K562 (cell line): ENCODE results near the gene SMG1. TPM values are rescaled to one million over a fixed set of nuclear protein-coding genes. Genes with fewer than 3 reads are reported as not detected.
A peak's percentile ranks its signal among the peaks of the same experiment; 100 is the strongest.
"Not testable (repeated sequence)": the region's sequence is repeated elsewhere in the genome, so short reads cannot be mapped to it uniquely, and the experiment has no call there.

Experiments used
- ATAC-seq: fragments of 200-7000 bp; cut with Tn5 transposase; 3 replicates; pipeline ENCODE4 v1.9.1; 2020; ENCODE audit warnings: moderate library complexity
- BruUV-seq: library from RNA; stranded (reverse); fragments of 400-500 nt; replicated peaks from 2 replicates; lab custom pipeline; 2021; lab: Mats Ljungman, UMichigan
- CTCF ChIA-PET: fragments of 300-600 bp; formaldehyde crosslinking; extraction: SDS; loops from one replicate; lab custom pipeline; 2021; ENCODE audit warnings: low intra/inter-chr PET ratio; lab: Yijun Ruan, JAX
- POLR2A ChIA-PET: fragments of 300-600, 350-650 bp; sonication (Branson Sonifier 250); formaldehyde crosslinking; extraction: SDS; loops from one replicate; lab custom pipeline; 2021; ENCODE audit warnings: antibody characterized with exemption, inconsistent platforms; lab: Yijun Ruan, JAX
- DNase-seq, 4 experiments: peaks; one replicate each; pipeline versions ENCODE4 v3.0.0 to v3.0.0-alpha.2; 2011 to 2018; ENCODE audit warnings: low spot score in 3 of 4, mixed read lengths in 3 of 4; ENCODE audit errors: extremely low read depth in 1 of 4
- FAIRE-seq: peaks from 2 replicates; lab custom pipeline; 2011; peaks lifted over from hg19 to GRCh38; lab: Jason Lieb, UNC
- H2AFZ ChIP-seq: 2 replicates; pipeline ENCODE4 v1.6.0; 2011; ENCODE audit warnings: low read depth, low read length, control low read depth, inconsistent platforms
- H3K27ac ChIP-seq: fragments of 200-600 bp; 3 replicates; pipeline ENCODE4 v1.8.0; 2011; ENCODE audit warnings: low read depth, mild to moderate bottlenecking, control low read depth, inconsistent platforms, low read length, moderate library complexity, mixed read lengths; ENCODE audit errors: extremely low read depth
- H3K27me3 ChIP-seq, 2 experiments: fragments of 300-600 bp in 1 of 2; 2 replicates in 1 of 2; 3 replicates in 1 of 2; pipeline versions ENCODE4 v1.6.0 to v1.8.0; 2011; ENCODE audit warnings: inconsistent platforms in 2 of 2, low read length in 2 of 2, mild to moderate bottlenecking in 1 of 2, mixed read lengths in 1 of 2, moderate library complexity in 1 of 2; ENCODE audit not compliant: control insufficient read depth in 2 of 2, insufficient read depth in 2 of 2
- H3K36me3 ChIP-seq: fragments of 300-600 bp; 3 replicates; pipeline ENCODE4 v1.8.0; 2011; ENCODE audit warnings: mild to moderate bottlenecking, low read length, inconsistent platforms; ENCODE audit not compliant: control insufficient read depth, insufficient read depth
- H3K4me1 ChIP-seq, 2 experiments: fragments of 200-600 bp in 1 of 2; replicated peaks in 1 of 2; 2 replicates in 1 of 2; 3 replicates in 1 of 2; pipeline versions ENCODE4 v1.5.1 to v1.8.0; 2011; ENCODE audit warnings: inconsistent platforms in 2 of 2, low read length in 2 of 2, mild to moderate bottlenecking in 1 of 2, mixed read lengths in 1 of 2, moderate library complexity in 1 of 2; ENCODE audit not compliant: control insufficient read depth in 2 of 2, insufficient read depth in 2 of 2
- H3K4me2 ChIP-seq: 2 replicates; pipeline ENCODE4 v1.6.1; 2011; ENCODE audit warnings: low read length, control low read depth, inconsistent platforms, mixed read lengths; ENCODE audit not compliant: insufficient read depth
- H3K4me3 ChIP-seq: fragments of 200-600 bp; sonication (generic), shearing (Covaris generic); 2 replicates; pipeline ENCODE4 v1.5.1; 2016; ENCODE audit warnings: control low read depth, inconsistent platforms
- H3K79me2 ChIP-seq: fragments of 200-600 bp; 3 replicates; pipeline ENCODE4 v1.8.0; 2011; ENCODE audit warnings: low read length, inconsistent platforms; ENCODE audit not compliant: control insufficient read depth, insufficient read depth
- H3K9ac ChIP-seq, 2 experiments: 2 replicates each; pipeline versions ENCODE4 v1.6.0 to v1.6.1; 2011; ENCODE audit warnings: low read depth in 2 of 2, low read length in 2 of 2, control low read depth in 1 of 2, inconsistent platforms in 1 of 2, mild to moderate bottlenecking in 1 of 2, mixed read lengths in 1 of 2; ENCODE audit not compliant: insufficient read depth in 1 of 2
- H3K9me1 ChIP-seq: one replicate; pipeline ENCODE4 v1.6.0; 2011; ENCODE audit warnings: inconsistent platforms, mild to moderate bottlenecking, low read length, moderate library complexity; ENCODE audit not compliant: control insufficient read depth, insufficient read depth
- H3K9me3 ChIP-seq: replicated peaks from 2 replicates; pipeline ENCODE4 v1.5.1; 2011; ENCODE audit warnings: low read depth, low read length, inconsistent platforms; ENCODE audit not compliant: control insufficient read depth, insufficient read depth
- H4K20me1 ChIP-seq: replicated peaks from 2 replicates; pipeline ENCODE4 v1.6.1; 2011; ENCODE audit warnings: low read length, inconsistent platforms, mixed read lengths; ENCODE audit not compliant: control insufficient read depth, insufficient read depth
- WGBS: fragments of 100-300 bp; shearing (Covaris generic); methylation state at CpG from one replicate; pipeline ENCODE4 v1.1.6; 2016; ENCODE audit warnings: low coverage, mixed read lengths; ENCODE audit not compliant: insufficient coverage; ENCODE audit errors: missing lambda C conversion rate; 5-methylcytosine and 5-hydroxymethylcytosine counted together
- in situ Hi-C: fragments of 300-500 bp; cut with MboI; formaldehyde crosslinking; loops from 4 replicates; pipeline ENCODE4 v1.15.0; 2018; ENCODE audit warnings: inconsistent platforms, mixed read lengths
- intact Hi-C: fragments of 100-400 bp; cut with micrococcal nuclease; formaldehyde crosslinking; loops from 2 replicates; pipeline ENCODE4 v1.14.2; 2022
- polyA plus RNA-seq, 8 experiments: library from polyadenylated mRNA; depleted of rRNA in 4 of 8; stranded (reverse) in 5 of 8; unstranded in 3 of 8; fragments of >200 nt; fragmentation: Nextera tagmentation in 2 of 8; fragmentation: Illumina TruSeq in 1 of 8; extraction: Ambion mirVana in 2 of 8; extraction: Trizol in 1 of 8; gene quantifications; 2 replicates each; pipeline versions ENCODE4 v1.2.1 to v1.2.3, GENCODE V29; 2011 to 2014; ENCODE audit warnings: inconsistent platforms in 1 of 8, missing spikeins in 1 of 8
- total RNA-seq, 7 experiments: library from RNA; depleted of rRNA in 6 of 7; stranded (reverse); fragments of >200 nt in 6 of 7; fragmentation: Illumina TruSeq in 2 of 7; extraction: Trizol in 2 of 7; gene quantifications; 2 replicates each; pipeline versions ENCODE4 v1.2.1 to v1.2.3, GENCODE V29; 2011 to 2021; ENCODE audit warnings: low replicate concordance in 1 of 7

The SMG1 gene
- total and polyA plus RNA-seq, 9 of the 15 experiments (the other 6 are each of a cell fraction or from before 2014, with no cell fraction given), result 3.4 to 54.8 (median 32.0) TPM

- H3K36me3 ChIP-seq, BruUV-seq, H3K9ac ChIP-seq, H3K9me1 ChIP-seq, in situ Hi-C loops, CTCF ChIA-PET, H3K79me2 ChIP-seq, H3K9me3 ChIP-seq, H4K20me1 ChIP-seq, ATAC-seq, H2AFZ ChIP-seq, H3K4me1 ChIP-seq, FAIRE-seq, DNase-seq, intact Hi-C loops, H3K27me3 ChIP-seq, H3K4me2 ChIP-seq, H3K27ac ChIP-seq, H3K4me3 ChIP-seq: not testable (repeated sequence)
- 69% methylated on average over 9 of the region's 11 CpGs for WGBS
- POLR2A ChIA-PET, result interaction anchor here (1.5 kb wide), 1 partner anchor 20 kb away, joined by 7 read pairs; the partner anchor contains the start of gene RPS15A
Measured at GRCh38 chr16:18770336-18770962, 155.8 kb downstream of the SMG1 start.

GRCh38 chr16:18767217-18767616 is 159.0 kb downstream of the SMG1 start:
- H2AFZ ChIP-seq, intact Hi-C loops, POLR2A ChIA-PET, H3K9me3 ChIP-seq, CTCF ChIA-PET, H3K4me1 ChIP-seq, DNase-seq, H3K9ac ChIP-seq, BruUV-seq, H3K9me1 ChIP-seq, H3K27ac ChIP-seq, in situ Hi-C loops, H3K4me2 ChIP-seq, H3K79me2 ChIP-seq, H4K20me1 ChIP-seq, H3K36me3 ChIP-seq, H3K27me3 ChIP-seq, ATAC-seq, H3K4me3 ChIP-seq: not testable (repeated sequence)
- 55% methylated on average over 4 of the region's 7 CpGs for WGBS
- peak; percentile 74 for FAIRE-seq
